Measurements from ENCODE around the gene ROR2.

Gene ROR2

GRCh38 chr9:91832322-91832721, 117.7 kb downstream of the ROR2 start:
- TF ChIP-seq PKNOX1 (IDR thresholded peaks at IDR 0.05) (no peak), L3MBTL2 (conservative IDR thresholded peaks at IDR 0.05) (no peak), TARDBP (IDR thresholded peaks at IDR 0.05) (no peak), CTBP1 (IDR thresholded peaks at IDR 0.05; ENCODE audit: borderline replicate concordance) (no peak), SP1 (IDR thresholded peaks at IDR 0.05) (no peak), ELF4 (IDR thresholded peaks at IDR 0.05) (no peak), FOXM1 (IDR thresholded peaks at IDR 0.05; ENCODE audit: borderline replicate concordance) (no peak), FOXA1 (IDR thresholded peaks at IDR 0.05) (no peak), FOXK2 (IDR thresholded peaks at IDR 0.05) (no peak), NFRKB (IDR thresholded peaks at IDR 0.05) (no peak), LEF1 (IDR thresholded peaks at IDR 0.05; ENCODE audit: borderline replicate concordance) (no peak), BHLHE40 (IDR thresholded peaks at IDR 0.05; ENCODE audit: borderline replicate concordance) (no peak), ARNT (IDR thresholded peaks at IDR 0.05) (no peak), HDGF (IDR thresholded peaks at IDR 0.05; ENCODE audit: borderline replicate concordance) (no peak)
- ChIA-PET POLR2A (no interaction called here), CTCF (no interaction called here)
- DNase-seq (ENCODE audit: extremely low spot score): no peak

GRCh38 chr9:91825866-91826265, 124.2 kb downstream of the ROR2 start:
- POLR2A ChIA-PET: interaction anchor here (0.8 kb wide), 1 partner anchor 9 kb away, joined by 3 read pairs; no protein-coding TSS in a partner anchor
- no peak for TF ChIP-seq BHLHE40 (IDR thresholded peaks at IDR 0.05; ENCODE audit: borderline replicate concordance)
- no peak for TF ChIP-seq FOXM1 (IDR thresholded peaks at IDR 0.05; ENCODE audit: borderline replicate concordance)
- TF ChIP-seq L3MBTL2 (conservative IDR thresholded peaks at IDR 0.05): no peak
- TF ChIP-seq ELF4 (IDR thresholded peaks at IDR 0.05): no peak
- TF ChIP-seq LEF1 (IDR thresholded peaks at IDR 0.05; ENCODE audit: borderline replicate concordance): no peak
- TF ChIP-seq CTBP1 (IDR thresholded peaks at IDR 0.05; ENCODE audit: borderline replicate concordance): no peak
- no peak for TF ChIP-seq ARNT (IDR thresholded peaks at IDR 0.05)
- TF ChIP-seq SUZ12 (IDR thresholded peaks at IDR 0.05): no peak
- no peak for TF ChIP-seq SP1 (IDR thresholded peaks at IDR 0.05)
- no peak for TF ChIP-seq PKNOX1 (IDR thresholded peaks at IDR 0.05)
- TF ChIP-seq NFRKB (IDR thresholded peaks at IDR 0.05): no peak
- TF ChIP-seq TARDBP (IDR thresholded peaks at IDR 0.05): no peak
- TF ChIP-seq FOXA1 (IDR thresholded peaks at IDR 0.05): no peak
- TF ChIP-seq ZNF384 (IDR thresholded peaks at IDR 0.05): no peak
- TF ChIP-seq FOXK2 (IDR thresholded peaks at IDR 0.05): no peak
- no peak for DNase-seq (ENCODE audit: extremely low spot score)
- CTCF ChIA-PET: no interaction called here

- ChIA-PET CTCF (no interaction called here), POLR2A (interaction anchor here (0.8 kb wide), 1 partner anchor 9 kb away, joined by 3 read pairs; no protein-coding TSS in a partner anchor)
- no peak for DNase-seq (ENCODE audit: extremely low spot score)
- TF ChIP-seq BHLHE40 (IDR thresholded peaks at IDR 0.05; ENCODE audit: borderline replicate concordance): no peak
- TF ChIP-seq PKNOX1 (IDR thresholded peaks at IDR 0.05): no peak
- no peak for TF ChIP-seq ZNF384 (IDR thresholded peaks at IDR 0.05)
- TF ChIP-seq ELF4 (IDR thresholded peaks at IDR 0.05): no peak
- no peak for TF ChIP-seq FOXA1 (IDR thresholded peaks at IDR 0.05)
- no peak for TF ChIP-seq LEF1 (IDR thresholded peaks at IDR 0.05; ENCODE audit: borderline replicate concordance)
- no peak for TF ChIP-seq FOXM1 (IDR thresholded peaks at IDR 0.05; ENCODE audit: borderline replicate concordance)
- no peak for TF ChIP-seq HDGF (IDR thresholded peaks at IDR 0.05; ENCODE audit: borderline replicate concordance)
Observed at GRCh38 chr9:91825422-91825821, 124.6 kb downstream of the ROR2 start.

- CTCF ChIA-PET: no interaction called here
- POLR2A ChIA-PET: interaction anchor here (0.8 kb wide), 1 partner anchor 10 kb away, joined by 3 read pairs; no protein-coding TSS in a partner anchor
- TF ChIP-seq HDGF (IDR thresholded peaks at IDR 0.05; ENCODE audit: borderline replicate concordance) (no peak), LEF1 (IDR thresholded peaks at IDR 0.05; ENCODE audit: borderline replicate concordance) (no peak)
- DNase-seq (ENCODE audit: extremely low spot score): no peak
Observed at GRCh38 chr9:91824601-91825305, 125.3 kb downstream of the ROR2 start.

GRCh38 chr9:91824151-91824550, 125.9 kb downstream of the ROR2 start:
- POLR2A ChIA-PET: no interaction called here
- no peak for TF ChIP-seq ELF4 (IDR thresholded peaks at IDR 0.05)
- no peak for TF ChIP-seq FOXM1 (IDR thresholded peaks at IDR 0.05; ENCODE audit: borderline replicate concordance)
- TF ChIP-seq FOXA1 (IDR thresholded peaks at IDR 0.05): no peak
- no peak for TF ChIP-seq SP1 (IDR thresholded peaks at IDR 0.05)
- no peak for TF ChIP-seq CTBP1 (IDR thresholded peaks at IDR 0.05; ENCODE audit: borderline replicate concordance)
- TF ChIP-seq ARNT (IDR thresholded peaks at IDR 0.05): no peak
- no peak for TF ChIP-seq BHLHE40 (IDR thresholded peaks at IDR 0.05; ENCODE audit: borderline replicate concordance)
- DNase-seq (ENCODE audit: extremely low spot score): no peak
- CTCF ChIA-PET: no interaction called here

- no peak for DNase-seq (ENCODE audit: extremely low spot score)
- ChIA-PET POLR2A (no interaction called here), CTCF (no interaction called here)
- TF ChIP-seq CTBP1 (IDR thresholded peaks at IDR 0.05; ENCODE audit: borderline replicate concordance) (no peak), NFRKB (IDR thresholded peaks at IDR 0.05) (no peak), BHLHE40 (IDR thresholded peaks at IDR 0.05; ENCODE audit: borderline replicate concordance) (no peak), FOXA1 (IDR thresholded peaks at IDR 0.05) (no peak), FOXM1 (IDR thresholded peaks at IDR 0.05; ENCODE audit: borderline replicate concordance) (no peak), TARDBP (IDR thresholded peaks at IDR 0.05) (no peak), FOXK2 (IDR thresholded peaks at IDR 0.05) (no peak), ZNF384 (IDR thresholded peaks at IDR 0.05) (no peak), SUZ12 (IDR thresholded peaks at IDR 0.05) (no peak), LEF1 (IDR thresholded peaks at IDR 0.05; ENCODE audit: borderline replicate concordance) (no peak), PKNOX1 (IDR thresholded peaks at IDR 0.05) (no peak), L3MBTL2 (conservative IDR thresholded peaks at IDR 0.05) (no peak), SP1 (IDR thresholded peaks at IDR 0.05) (no peak), ELF4 (IDR thresholded peaks at IDR 0.05) (no peak)
Observed at GRCh38 chr9:91820949-91821880, 128.8 kb downstream of the ROR2 start.

All from HEK293T (cell line).